GM12875 (cell line): ENCODE measurements around the gene ASTN2.

Experiments used
- H3K4me3 ChIP-seq: one replicate; pipeline ENCODE4 v1.5.1; 2011; ENCODE audit warnings: low read depth, low read length, control low read depth
- TF ChIP-seq, protein P1 (sequence below): IDR thresholded peaks from 2 replicates; pipeline ENCODE4 v1.5.1; 2011; ENCODE audit warnings: low read depth, mild to moderate bottlenecking, control low read depth, inconsistent platforms, low read length, moderate library complexity, borderline replicate concordance; ENCODE audit not compliant: insufficient read depth

ASTN2 gene

DNA sequence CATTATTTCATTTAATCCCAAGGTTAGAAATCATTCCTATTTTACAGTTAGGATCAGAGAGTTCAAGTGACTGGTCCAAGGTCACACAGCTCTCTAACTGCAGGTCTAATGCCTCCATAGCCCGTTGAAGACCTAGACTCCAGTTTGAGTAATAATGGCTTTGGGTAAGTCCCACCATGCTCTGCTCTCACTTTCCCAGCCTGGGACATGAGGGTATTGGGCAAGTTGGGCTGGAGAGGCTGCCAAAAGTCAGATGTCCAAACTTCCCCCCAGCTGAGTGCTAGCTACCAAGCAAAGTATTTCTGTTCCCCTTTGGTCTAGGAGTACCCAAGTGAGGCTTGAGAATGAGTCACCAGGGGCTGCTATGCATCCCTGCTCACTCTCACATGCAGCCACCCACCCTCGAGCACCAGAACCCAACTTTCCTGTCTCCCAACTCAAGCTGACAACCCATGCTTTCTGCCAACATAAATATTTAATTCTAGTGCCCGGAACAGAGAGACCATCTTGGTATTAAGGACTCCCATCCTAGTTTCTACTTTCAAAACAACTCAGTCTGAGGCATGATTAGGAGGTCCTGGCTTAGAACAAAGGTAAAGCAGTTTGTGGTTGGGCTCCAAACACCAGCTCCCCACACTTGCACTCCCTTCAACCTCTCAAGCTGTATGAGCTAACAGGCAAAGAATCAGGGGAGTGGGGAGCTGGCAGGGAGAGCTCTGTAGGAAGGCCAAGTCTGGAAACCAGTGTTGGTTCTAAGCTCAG, 964.3 kb downstream of the ASTN2 start:
- TF ChIP-seq, protein P1, sequence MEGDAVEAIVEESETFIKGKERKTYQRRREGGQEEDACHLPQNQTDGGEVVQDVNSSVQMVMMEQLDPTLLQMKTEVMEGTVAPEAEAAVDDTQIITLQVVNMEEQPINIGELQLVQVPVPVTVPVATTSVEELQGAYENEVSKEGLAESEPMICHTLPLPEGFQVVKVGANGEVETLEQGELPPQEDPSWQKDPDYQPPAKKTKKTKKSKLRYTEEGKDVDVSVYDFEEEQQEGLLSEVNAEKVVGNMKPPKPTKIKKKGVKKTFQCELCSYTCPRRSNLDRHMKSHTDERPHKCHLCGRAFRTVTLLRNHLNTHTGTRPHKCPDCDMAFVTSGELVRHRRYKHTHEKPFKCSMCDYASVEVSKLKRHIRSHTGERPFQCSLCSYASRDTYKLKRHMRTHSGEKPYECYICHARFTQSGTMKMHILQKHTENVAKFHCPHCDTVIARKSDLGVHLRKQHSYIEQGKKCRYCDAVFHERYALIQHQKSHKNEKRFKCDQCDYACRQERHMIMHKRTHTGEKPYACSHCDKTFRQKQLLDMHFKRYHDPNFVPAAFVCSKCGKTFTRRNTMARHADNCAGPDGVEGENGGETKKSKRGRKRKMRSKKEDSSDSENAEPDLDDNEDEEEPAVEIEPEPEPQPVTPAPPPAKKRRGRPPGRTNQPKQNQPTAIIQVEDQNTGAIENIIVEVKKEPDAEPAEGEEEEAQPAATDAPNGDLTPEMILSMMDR: no peak
- no peak overlapping the region for H3K4me3 ChIP-seq

DNA sequence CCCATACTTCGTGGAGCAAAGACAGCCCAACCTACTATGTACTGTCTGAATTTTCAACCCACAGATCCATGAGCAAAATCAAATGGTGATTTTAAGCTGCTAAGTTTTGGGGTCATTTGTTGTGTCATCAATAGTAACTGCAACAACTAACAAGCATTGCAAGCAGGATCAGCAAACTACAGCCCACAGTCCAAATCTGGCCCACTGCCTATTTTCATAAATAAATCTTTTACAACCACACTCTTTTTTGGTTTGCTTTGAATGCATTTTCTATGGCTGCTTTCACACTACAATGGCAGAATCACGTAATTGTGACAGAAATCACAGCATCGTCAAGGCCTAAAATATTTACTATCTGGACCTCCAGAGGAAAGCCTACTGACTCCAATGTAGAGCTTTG, 964.9 kb downstream of the ASTN2 start:
- H3K4me3 ChIP-seq: no peak overlapping the region
- TF ChIP-seq, protein P1: no peak

- no peak overlapping the region for H3K4me3 ChIP-seq
- TF ChIP-seq, protein P1: no peak
Measured at GRCh38 chr9:116448431-116448830, 966.4 kb downstream of the ASTN2 start.

GRCh38 chr9:116447934-116448333, 966.9 kb downstream of the ASTN2 start:
- no peak overlapping the region for H3K4me3 ChIP-seq
- TF ChIP-seq, protein P1: no peak

DNA sequence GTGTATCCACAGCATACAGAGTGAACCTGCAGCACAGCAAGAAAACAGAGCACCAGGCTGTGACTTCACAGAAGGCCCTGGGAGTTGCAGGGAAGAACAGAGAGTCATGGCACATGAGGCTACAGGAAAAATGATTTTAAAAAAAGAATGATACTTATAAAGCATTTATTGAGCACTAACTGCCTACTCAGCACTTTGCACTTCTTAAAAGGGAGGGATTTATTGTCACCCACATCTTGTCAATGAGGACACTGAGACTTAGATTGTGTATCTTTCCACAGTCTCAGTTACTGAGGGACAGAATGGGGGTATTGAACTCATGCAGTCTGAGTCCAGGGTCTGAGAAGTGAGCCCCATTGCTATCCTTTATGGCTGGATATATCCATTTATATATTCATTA, 972.3 kb downstream of the ASTN2 start:
- H3K4me3 ChIP-seq: no peak overlapping the region
- TF ChIP-seq, protein P1: no peak

GRCh38 chr9:116437411-116438370, 977.2 kb downstream of the ASTN2 start:
- no peak overlapping the region for H3K4me3 ChIP-seq
- TF ChIP-seq, protein P1: no peak
